IMR-90 (cell line): Measurements from ENCODE around the gene FBXW7.

Source experiments
- BHLHE40 ChIP-seq: fragments of 150-350 bp; IDR thresholded peaks from 2 replicates; pipeline ENCODE4 v1.6.1; 2016; ENCODE audit warnings: mild to moderate bottlenecking, low read depth, low read length
- CEBPB ChIP-seq: IDR thresholded peaks from 2 replicates; pipeline ENCODE4 v1.6.1; 2012; ENCODE audit warnings: low read depth, low read length, improper control_type of control experiment
- CHD1 ChIP-seq: IDR thresholded peaks from 2 replicates; pipeline ENCODE4 v1.6.1; 2012; ENCODE audit warnings: low read depth, low read length, improper control_type of control experiment
- MAZ ChIP-seq: IDR thresholded peaks from 2 replicates; pipeline ENCODE4 v1.6.1; 2012; ENCODE audit warnings: low read depth, mild to moderate bottlenecking, low read length, improper control_type of control experiment, moderate library complexity, borderline replicate concordance
- MXI1 ChIP-seq: IDR thresholded peaks from 2 replicates; pipeline ENCODE4 v1.6.1; 2012; ENCODE audit warnings: low read depth, mild to moderate bottlenecking, low read length, moderate library complexity, borderline replicate concordance
- POLR2A ChIP-seq: IDR thresholded peaks from 2 replicates; pipeline ENCODE4 v1.6.1; 2012; ENCODE audit warnings: mild to moderate bottlenecking, low read depth, low read length
- RAD21 ChIP-seq: IDR thresholded peaks from 2 replicates; pipeline ENCODE4 v1.6.1; 2012; ENCODE audit warnings: low read length, improper control_type of control experiment
- RCOR1 ChIP-seq: IDR thresholded peaks from 2 replicates; pipeline ENCODE4 v1.6.1; 2012; ENCODE audit warnings: mild to moderate bottlenecking, low read length, improper control_type of control experiment; ENCODE audit not compliant: insufficient replicate concordance
- RFX5 ChIP-seq: IDR thresholded peaks from 2 replicates; pipeline ENCODE4 v1.8.0; 2012; ENCODE audit warnings: low read depth, mild to moderate bottlenecking, low read length, moderate library complexity
- SMC3 ChIP-seq: fragments of 150-350 bp; IDR thresholded peaks from 2 replicates; pipeline ENCODE4 v1.6.1; 2016; ENCODE audit warnings: low read depth, mild to moderate bottlenecking, antibody characterized with exemption, low read length, moderate library complexity
- TF ChIP-seq, protein P1 (sequence below): conservative IDR thresholded peaks from 2 replicates; pipeline ENCODE4 v1.5.1; 2012; ENCODE audit warnings: mild to moderate bottlenecking, low read depth, low read length, improper control_type of control experiment
- TF ChIP-seq, protein P2 (sequence below): fragments of 150-350 bp; IDR thresholded peaks from 2 replicates; pipeline ENCODE4 v1.6.1; 2016; ENCODE audit warnings: low read depth, mild to moderate bottlenecking, low read length, moderate library complexity, borderline replicate concordance

DNA sequence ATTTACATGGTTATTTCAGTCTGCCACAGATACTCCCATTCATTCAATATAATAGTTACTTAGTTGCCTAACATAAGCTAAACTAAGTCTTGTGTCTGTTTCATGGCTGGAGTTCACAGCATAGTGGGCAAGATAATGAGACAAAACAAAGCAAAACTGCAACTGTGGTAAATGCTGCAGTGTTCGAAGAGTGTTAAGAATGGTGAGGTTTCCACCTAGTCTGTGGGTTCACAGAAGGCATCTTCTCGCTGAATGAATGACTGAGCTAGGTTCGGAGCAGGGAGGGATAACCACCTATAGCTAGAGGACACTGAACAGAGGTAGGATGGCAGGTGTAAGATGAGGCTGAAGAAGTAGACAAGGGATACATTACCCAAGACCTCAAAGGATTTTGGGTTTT lies 171.0 kb downstream of the FBXW7 start:
- no peak for TF ChIP-seq RFX5
- TF ChIP-seq MXI1, result no peak
- TF ChIP-seq, protein P1, sequence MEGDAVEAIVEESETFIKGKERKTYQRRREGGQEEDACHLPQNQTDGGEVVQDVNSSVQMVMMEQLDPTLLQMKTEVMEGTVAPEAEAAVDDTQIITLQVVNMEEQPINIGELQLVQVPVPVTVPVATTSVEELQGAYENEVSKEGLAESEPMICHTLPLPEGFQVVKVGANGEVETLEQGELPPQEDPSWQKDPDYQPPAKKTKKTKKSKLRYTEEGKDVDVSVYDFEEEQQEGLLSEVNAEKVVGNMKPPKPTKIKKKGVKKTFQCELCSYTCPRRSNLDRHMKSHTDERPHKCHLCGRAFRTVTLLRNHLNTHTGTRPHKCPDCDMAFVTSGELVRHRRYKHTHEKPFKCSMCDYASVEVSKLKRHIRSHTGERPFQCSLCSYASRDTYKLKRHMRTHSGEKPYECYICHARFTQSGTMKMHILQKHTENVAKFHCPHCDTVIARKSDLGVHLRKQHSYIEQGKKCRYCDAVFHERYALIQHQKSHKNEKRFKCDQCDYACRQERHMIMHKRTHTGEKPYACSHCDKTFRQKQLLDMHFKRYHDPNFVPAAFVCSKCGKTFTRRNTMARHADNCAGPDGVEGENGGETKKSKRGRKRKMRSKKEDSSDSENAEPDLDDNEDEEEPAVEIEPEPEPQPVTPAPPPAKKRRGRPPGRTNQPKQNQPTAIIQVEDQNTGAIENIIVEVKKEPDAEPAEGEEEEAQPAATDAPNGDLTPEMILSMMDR, result no peak
- TF ChIP-seq POLR2A, result no peak
- no peak for TF ChIP-seq CHD1
- TF ChIP-seq RCOR1, result no peak
- no peak for TF ChIP-seq MAZ
- TF ChIP-seq BHLHE40, result no peak
- TF ChIP-seq SMC3, result no peak
- no peak for TF ChIP-seq CEBPB
- TF ChIP-seq RAD21, result no peak
- TF ChIP-seq, protein P2, sequence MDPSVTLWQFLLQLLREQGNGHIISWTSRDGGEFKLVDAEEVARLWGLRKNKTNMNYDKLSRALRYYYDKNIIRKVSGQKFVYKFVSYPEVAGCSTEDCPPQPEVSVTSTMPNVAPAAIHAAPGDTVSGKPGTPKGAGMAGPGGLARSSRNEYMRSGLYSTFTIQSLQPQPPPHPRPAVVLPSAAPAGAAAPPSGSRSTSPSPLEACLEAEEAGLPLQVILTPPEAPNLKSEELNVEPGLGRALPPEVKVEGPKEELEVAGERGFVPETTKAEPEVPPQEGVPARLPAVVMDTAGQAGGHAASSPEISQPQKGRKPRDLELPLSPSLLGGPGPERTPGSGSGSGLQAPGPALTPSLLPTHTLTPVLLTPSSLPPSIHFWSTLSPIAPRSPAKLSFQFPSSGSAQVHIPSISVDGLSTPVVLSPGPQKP, result no peak
